Activated B cell treated with CpG ODN at 0.5 μM for 24 hours (primary cell): ENCODE data around the gene ZNF672. TPM values are rescaled to one million over a fixed set of nuclear protein-coding genes. Genes with fewer than 3 reads are reported as not detected.
"Not testable (repeated sequence)": the region's sequence is repeated elsewhere in the genome, so short reads cannot be mapped to it uniquely, and the experiment has no call there.

Source experiments
- ATAC-seq: fragments of 200-7000 bp; cut with Tn5 transposase; one replicate; pipeline ENCODE4 v1.10.0; 2021; ENCODE audit warnings: low read depth, mild to moderate bottlenecking, moderate library complexity
- CTCF ChIA-PET: fragments of 350-600 bp; sonication (Branson Sonifier 250); formaldehyde crosslinking; loops from one replicate; lab custom pipeline; 2021; ENCODE audit warnings: antibody characterized with exemption; lab: Charles Lee
- POLR2A ChIA-PET: fragments of 350-600 bp; sonication (Branson Sonifier 250); formaldehyde crosslinking; loops from one replicate; lab custom pipeline; 2021; ENCODE audit warnings: antibody characterized with exemption; lab: Charles Lee
- DNase-seq: peaks from one replicate; pipeline ENCODE4 v3.0.0; 2022
- H3K27ac Mint-ChIP-seq: one replicate; pipeline ENCODE4 v1.8.0; 2020; ENCODE audit warnings: mixed read lengths
- H3K27me3 Mint-ChIP-seq: one replicate; pipeline ENCODE4 v1.8.0; 2021; ENCODE audit warnings: mixed read lengths
- H3K36me3 Mint-ChIP-seq: one replicate; pipeline ENCODE4 v1.8.0; 2021; ENCODE audit warnings: low read depth, mixed read lengths
- H3K4me1 Mint-ChIP-seq: one replicate; pipeline ENCODE4 v1.8.0; 2021; ENCODE audit warnings: mixed read lengths
- H3K4me3 Mint-ChIP-seq: one replicate; pipeline ENCODE4 v1.8.0; 2020; ENCODE audit warnings: mild to moderate bottlenecking, mixed read lengths
- H3K9me3 Mint-ChIP-seq: one replicate; pipeline ENCODE4 v1.8.0; 2020; ENCODE audit warnings: mixed read lengths
- CTCF ChIP-seq: fragments of 200-600 bp; IDR thresholded peaks from one replicate; pipeline ENCODE4 v1.8.0; 2022; ENCODE audit warnings: antibody characterized with exemption, mild to moderate bottlenecking
- intact Hi-C: fragments of 100-400 bp; cut with micrococcal nuclease; formaldehyde crosslinking; loops from one replicate; pipeline ENCODE4 v1.15.1; 2024
- total RNA-seq: library from RNA; stranded (reverse); gene quantifications from 2 replicates; pipeline ENCODE4 v1.2.3, GENCODE V29; 2022

Gene ZNF672
- total RNA-seq, 1 donor from 2014 or later: 47.0 TPM

- DNase-seq: no peak
- peak overlapping the region; percentile 93 for H3K27ac Mint-ChIP-seq
- peak overlapping the region; percentile 39 for H3K4me3 Mint-ChIP-seq
- POLR2A ChIA-PET: interaction anchor here (1.0 to 3.0 kb wide), 3 partner anchors 12 to 46 kb away, joined by 5 to 22 read pairs (median 8); partner anchors contain the start of genes SH3BP5L and ZNF672
- H3K9me3 Mint-ChIP-seq: peaks cover 9% of the 10 kb centered on the region
- H3K4me1 Mint-ChIP-seq: peaks cover 47% of the 10 kb centered on the region
- peak; percentile 89 for ATAC-seq
- intact Hi-C loops: loop anchor here (1.0 to 5.0 kb wide), 2 partner anchors 13 to 40 kb away; no protein-coding TSS in a partner anchor
- TF ChIP-seq CTCF: no peak
- H3K36me3 Mint-ChIP-seq: peaks cover 16% of the 10 kb centered on the region
- CTCF ChIA-PET: interaction anchor here (0.8 to 2.8 kb wide), 3 partner anchors 8 to 173 kb away, joined by 3 to 20 read pairs (median 3); no protein-coding TSS in a partner anchor
- no peaks in the 10 kb centered on the region for H3K27me3 Mint-ChIP-seq
These were observed 45.7 kb upstream of the ZNF672 start for GRCh38 chr1:248792342-248792741.

- no peak for ATAC-seq
- no peak for TF ChIP-seq CTCF
- no peak for DNase-seq
- Mint-ChIP-seq H3K4me1 (peaks cover 45% of the 10 kb centered on the region), H3K27ac (peak overlapping the region; percentile 93), H3K36me3 (peaks cover 22% of the 10 kb centered on the region), H3K27me3 (no peaks in the 10 kb centered on the region), H3K4me3 (no peak overlapping the region), H3K9me3 (peaks cover 16% of the 10 kb centered on the region)
- CTCF ChIA-PET: interaction anchor here (2.8 kb wide), 1 partner anchor 12 kb away, joined by 20 read pairs; no protein-coding TSS in a partner anchor
- intact Hi-C loops: loop anchor here (5.0 kb wide), 1 partner anchor 41 kb away; no protein-coding TSS in a partner anchor
- POLR2A ChIA-PET: interaction anchor here (0.8 to 1.9 kb wide), 3 partner anchors 11 to 44 kb away, joined by 3 to 8 read pairs (median 5); partner anchors contain the start of gene ZNF672
These were observed 44.4 kb upstream of the ZNF672 start for GRCh38 chr1:248793592-248793991.

GRCh38 chr1:248794663-248795062 is 43.4 kb upstream of the ZNF672 start:
- Mint-ChIP-seq H3K9me3 (peaks cover 17% of the 10 kb centered on the region), H3K4me1 (peaks cover 46% of the 10 kb centered on the region), H3K36me3 (peaks cover 22% of the 10 kb centered on the region)
- intact Hi-C loops: loop anchor here (5.0 kb wide), 1 partner anchor 42 kb away; no protein-coding TSS in a partner anchor
- ATAC-seq, H3K4me3 Mint-ChIP-seq, H3K27ac Mint-ChIP-seq, H3K27me3 Mint-ChIP-seq, DNase-seq: not testable (repeated sequence)
- CTCF ChIA-PET: interaction anchor here (2.9 kb wide), 1 partner anchor 11 kb away, joined by 23 read pairs; no protein-coding TSS in a partner anchor
- POLR2A ChIA-PET: interaction anchor here (0.7 kb wide), 1 partner anchor 15 kb away, joined by 6 read pairs; no protein-coding TSS in a partner anchor

- ChIA-PET CTCF (no interaction called here), POLR2A (no interaction called here)
- intact Hi-C loops: no loop called here
- no peak for TF ChIP-seq CTCF
- no peak overlapping the region for H3K4me3 Mint-ChIP-seq
- no peak overlapping the region for H3K27ac Mint-ChIP-seq
- peaks cover 39% of the 10 kb centered on the region for H3K4me1 Mint-ChIP-seq
- no peak for ATAC-seq
- H3K36me3 Mint-ChIP-seq: peaks cover 27% of the 10 kb centered on the region
- no peaks in the 10 kb centered on the region for H3K27me3 Mint-ChIP-seq
- no peak for DNase-seq
- H3K9me3 Mint-ChIP-seq: peaks cover 29% of the 10 kb centered on the region
These were observed 39.2 kb upstream of the ZNF672 start for GRCh38 chr1:248798791-248799190.

GRCh38 chr1:248800459-248800858 is 37.6 kb upstream of the ZNF672 start:
- CTCF ChIA-PET: interaction anchor here (0.6 to 1.2 kb wide), 2 partner anchors 8 to 179 kb away, joined by 3 read pairs; no protein-coding TSS in a partner anchor
- intact Hi-C loops: no loop called here
- peaks cover 24% of the 10 kb centered on the region for H3K9me3 Mint-ChIP-seq
- no peak for DNase-seq
- peaks cover 22% of the 10 kb centered on the region for H3K36me3 Mint-ChIP-seq
- no peak for TF ChIP-seq CTCF
- no peak overlapping the region for H3K4me3 Mint-ChIP-seq
- peaks cover 48% of the 10 kb centered on the region for H3K4me1 Mint-ChIP-seq
- H3K27me3 Mint-ChIP-seq: no peaks in the 10 kb centered on the region
- H3K27ac Mint-ChIP-seq: peak overlapping the region; percentile 18
- no peak for ATAC-seq
- POLR2A ChIA-PET: interaction anchor here (0.9 kb wide), 1 partner anchor 22 kb away, joined by 3 read pairs; no protein-coding TSS in a partner anchor
